Heart left ventricle (tissue), 13 donors: ENCODE results near the gene CENPP.

Experiments
- POLR2A ChIP-seq, 2 donors: fragments of 450-650 bp; IDR thresholded peaks; one replicate each; pipeline ENCODE4 v1.6.1; 2017; ENCODE audit warnings: antibody characterized with exemption in 2 of 2, mild to moderate bottlenecking in 2 of 2, moderate library complexity in 2 of 2
- TF ChIP-seq, protein P1 (sequence below), 12 donors: fragments of 200-600 bp; sonication (generic) in 4 of 12; IDR thresholded peaks; one replicate each; pipeline versions ENCODE4 v1.5.0 to v1.8.0; 2018 to 2022; ENCODE audit warnings: antibody characterized with exemption in 12 of 12, mild to moderate bottlenecking in 5 of 12
- donor health status: ischemic (EF 13 %, LVEDD 7.1; RV severe dilation, severe dysfunction).
- donor health status: DM: no; HTN: yes; CAD: no.
- donor health status: DM: no; HTN: no; CAD: no.
- donor health status: ischemic (EF 25% LVEDD 6.9; RV normal size, moderate dysfunction).
- donor health status: ischemic (EF 25% LVEDD 5.7; RV mildly dilated, moderate dysfunction).
- donor health status: ischemic (EF 35%, LVEDD 5.7; RV mildly dilated, moderate dysfunction).
- donor health status: nonischemic (EF 11% LVEDD 7.7; RV severe dilation, severe dysfunction).
- donor health status: DM: yes; HTN: yes; CAD: no.
- donor health status: PGD.
- donor health status: ischemic (EF 29% LVEDD 5.4; RV normal size, mild dysfunction).
- donor health status: nonischemic (EF 23%, LVEDD 6.1; RV moderate dilation, normal function).

DNA sequence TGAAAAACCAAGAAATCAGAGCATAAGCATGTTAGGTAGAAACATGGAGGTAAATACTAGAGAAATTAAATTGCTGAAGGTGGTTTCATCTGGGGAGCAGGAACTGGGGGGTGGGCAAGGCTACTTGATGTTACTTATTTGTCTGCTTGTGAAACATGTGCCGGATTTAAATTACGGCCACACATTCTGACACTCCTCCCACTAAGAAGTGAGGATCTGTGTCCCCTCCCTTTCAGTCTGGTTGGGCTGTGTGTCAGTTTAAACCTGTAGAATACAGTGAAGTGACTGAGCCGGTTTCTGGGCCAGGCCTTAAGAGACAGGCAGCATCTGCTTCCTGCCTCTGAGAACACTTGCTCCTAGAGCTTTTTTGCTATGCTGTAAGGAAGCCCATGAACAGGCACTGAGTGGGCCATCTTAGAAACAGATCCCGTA is 29.9 kb upstream of the CENPP start:
- TF ChIP-seq, protein P1, sequence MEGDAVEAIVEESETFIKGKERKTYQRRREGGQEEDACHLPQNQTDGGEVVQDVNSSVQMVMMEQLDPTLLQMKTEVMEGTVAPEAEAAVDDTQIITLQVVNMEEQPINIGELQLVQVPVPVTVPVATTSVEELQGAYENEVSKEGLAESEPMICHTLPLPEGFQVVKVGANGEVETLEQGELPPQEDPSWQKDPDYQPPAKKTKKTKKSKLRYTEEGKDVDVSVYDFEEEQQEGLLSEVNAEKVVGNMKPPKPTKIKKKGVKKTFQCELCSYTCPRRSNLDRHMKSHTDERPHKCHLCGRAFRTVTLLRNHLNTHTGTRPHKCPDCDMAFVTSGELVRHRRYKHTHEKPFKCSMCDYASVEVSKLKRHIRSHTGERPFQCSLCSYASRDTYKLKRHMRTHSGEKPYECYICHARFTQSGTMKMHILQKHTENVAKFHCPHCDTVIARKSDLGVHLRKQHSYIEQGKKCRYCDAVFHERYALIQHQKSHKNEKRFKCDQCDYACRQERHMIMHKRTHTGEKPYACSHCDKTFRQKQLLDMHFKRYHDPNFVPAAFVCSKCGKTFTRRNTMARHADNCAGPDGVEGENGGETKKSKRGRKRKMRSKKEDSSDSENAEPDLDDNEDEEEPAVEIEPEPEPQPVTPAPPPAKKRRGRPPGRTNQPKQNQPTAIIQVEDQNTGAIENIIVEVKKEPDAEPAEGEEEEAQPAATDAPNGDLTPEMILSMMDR (IDR thresholded peaks at IDR 0.05): no peak
- TF ChIP-seq POLR2A (IDR thresholded peaks at IDR 0.05): no peak
